HEK293 (cell line): Measurements from ENCODE around the gene BTG2.

Source experiments
- CTCF ChIA-PET: fragments of 350-600 bp; formaldehyde crosslinking; extraction: SDS; loops from one replicate; lab custom pipeline; 2021; ENCODE audit warnings: antibody characterized with exemption; lab: Yijun Ruan, JAX
- POLR2A ChIA-PET: fragments of 300-600 bp; formaldehyde crosslinking; extraction: SDS; loops from one replicate; lab custom pipeline; 2020; ENCODE audit warnings: antibody characterized with exemption, inconsistent platforms; lab: Yijun Ruan, JAX
- H3K27ac ChIP-seq: fragments of 200-500 bp; sonication (Bioruptor generic); 2 replicates; pipeline ENCODE4 v1.5.1; 2014; ENCODE audit warnings: low read depth, low read length, control low read depth, inconsistent platforms; ENCODE audit errors: extremely low read depth
- H3K36me3 ChIP-seq, 2 experiments: fragments of 200-500 bp in 1 of 2; sonication (Bioruptor generic) in 1 of 2; 1 replicate in 1 of 2; 2 replicates in 1 of 2; pipeline ENCODE4 v1.5.1; 2014 to 2017; ENCODE audit warnings: inconsistent platforms in 2 of 2, low read length in 2 of 2; ENCODE audit not compliant: control insufficient read depth in 2 of 2, insufficient read depth in 1 of 2
- H3K4me1 ChIP-seq: fragments of 200-500 bp; sonication (Bioruptor generic); 2 replicates; pipeline ENCODE4 v1.5.1; 2014; ENCODE audit warnings: mild to moderate bottlenecking, low read length, inconsistent platforms; ENCODE audit not compliant: control insufficient read depth, insufficient read depth
- H3K4me3 ChIP-seq: 2 replicates; pipeline ENCODE4 v1.5.1; 2011; ENCODE audit warnings: low read depth, mild to moderate bottlenecking, control low read depth, low read length, moderate library complexity
- H3K9me3 ChIP-seq: fragments of 200-500 bp; sonication (Bioruptor generic); 2 replicates; pipeline ENCODE4 v1.5.1; 2014; ENCODE audit warnings: low read depth, low read length, inconsistent platforms; ENCODE audit not compliant: control insufficient read depth, insufficient read depth
- GLIS1 ChIP-seq: fragments of 450-650 bp; formaldehyde crosslinking; IDR thresholded peaks from 2 replicates; pipeline ENCODE4 v1.5.1; 2016; ENCODE audit warnings: missing biosample characterization, missing genetic modification characterization
- PRDM2 ChIP-seq: fragments of 450-650 bp; formaldehyde crosslinking; IDR thresholded peaks from 2 replicates; pipeline ENCODE4 v1.5.1; 2016; ENCODE audit warnings: missing biosample characterization, missing genetic modification characterization, borderline replicate concordance
- TRIM28 ChIP-seq: IDR thresholded peaks from 2 replicates; pipeline ENCODE4 v1.6.1; 2011; ENCODE audit warnings: low read length, control low read depth, borderline replicate concordance
- ZNF114 ChIP-seq: fragments of 450-650 bp; formaldehyde crosslinking; IDR thresholded peaks from 2 replicates; pipeline ENCODE4 v1.5.0; 2017; ENCODE audit warnings: missing biosample characterization, missing genetic modification characterization
- ZNF146 ChIP-seq: fragments of 450-650 bp; formaldehyde crosslinking; IDR thresholded peaks from 2 replicates; pipeline ENCODE4 v1.5.1; 2016; ENCODE audit warnings: missing biosample characterization, missing genetic modification characterization
- ZNF354C ChIP-seq: fragments of 450-650 bp; formaldehyde crosslinking; IDR thresholded peaks from 2 replicates; pipeline ENCODE4 v1.5.1; 2016; ENCODE audit warnings: missing biosample characterization, missing genetic modification characterization, low read depth, borderline replicate concordance
- ZNF391 ChIP-seq: fragments of 450-650 bp; formaldehyde crosslinking; IDR thresholded peaks from 2 replicates; pipeline ENCODE4 v1.5.1; 2016; ENCODE audit warnings: low read depth, missing biosample characterization, missing genetic modification characterization, borderline replicate concordance
- ZNF404 ChIP-seq: fragments of 450-650 bp; formaldehyde crosslinking; IDR thresholded peaks from 2 replicates; pipeline ENCODE4 v1.5.1; 2017; ENCODE audit warnings: missing biosample characterization, missing genetic modification characterization
- ZNF501 ChIP-seq: fragments of 450-650 bp; formaldehyde crosslinking; IDR thresholded peaks from 2 replicates; pipeline ENCODE4 v1.5.1; 2016; ENCODE audit warnings: missing biosample characterization, missing genetic modification characterization
- ZNF624 ChIP-seq: fragments of 450-650 bp; formaldehyde crosslinking; IDR thresholded peaks from 2 replicates; pipeline ENCODE4 v1.5.1; 2017; ENCODE audit warnings: missing biosample characterization, missing genetic modification characterization
- ZNF654 ChIP-seq: fragments of 450-650 bp; formaldehyde crosslinking; IDR thresholded peaks from 2 replicates; pipeline ENCODE4 v1.5.1; 2016; ENCODE audit warnings: low read depth, missing biosample characterization, missing genetic modification characterization
- ZNF768 ChIP-seq: fragments of 450-650 bp; formaldehyde crosslinking; IDR thresholded peaks from 2 replicates; pipeline ENCODE4 v1.5.1; 2018; ENCODE audit warnings: missing biosample characterization, mild to moderate bottlenecking, missing genetic modification characterization
- ZNF777 ChIP-seq: fragments of 450-650 bp; formaldehyde crosslinking; IDR thresholded peaks from 2 replicates; pipeline ENCODE4 v1.5.1; 2017; ENCODE audit warnings: missing biosample characterization, missing genetic modification characterization, borderline replicate concordance
- ZSCAN5A ChIP-seq: fragments of 450-650 bp; formaldehyde crosslinking; IDR thresholded peaks from 2 replicates; pipeline ENCODE4 v1.5.1; 2016; ENCODE audit warnings: missing biosample characterization, missing genetic modification characterization

The BTG2 gene

GRCh38 chr1:203308328-203308922, 3.1 kb downstream of the BTG2 start:
- Histone ChIP-seq H3K9me3 (no peaks in the 10 kb centered on the region), H3K27ac (no peak overlapping the region), H3K4me3 (peak overlapping the region; percentile 3; the same call in 1 of the 2 replicates), H3K36me3 (peaks cover 6 to 38% of the 10 kb centered on the region in 2 experiments; a peak in 2 of 3 replicates), H3K4me1 (peaks cover 16% of the 10 kb centered on the region; the same call in 1 of the 2 replicates)
- TF ChIP-seq ZNF768 (tag by site-specific recombination) (no peak), ZNF391 (tag by site-specific recombination) (no peak), ZNF654 (no peak), ZNF146 (tag by site-specific recombination) (no peak), ZSCAN5A (tag by site-specific recombination) (no peak), PRDM2 (tag by site-specific recombination) (no peak)
- ChIA-PET CTCF (interaction anchor here (0.6 to 7.0 kb wide), 11 partner anchors 8 to 578 kb away, joined by 3 to 75 read pairs (median 8); no protein-coding TSS in a partner anchor), POLR2A (interaction anchor here (1.0 to 7.8 kb wide), 5 partner anchors 8 to 37 kb away, joined by 3 to 90 read pairs (median 32); no protein-coding TSS in a partner anchor)

DNA sequence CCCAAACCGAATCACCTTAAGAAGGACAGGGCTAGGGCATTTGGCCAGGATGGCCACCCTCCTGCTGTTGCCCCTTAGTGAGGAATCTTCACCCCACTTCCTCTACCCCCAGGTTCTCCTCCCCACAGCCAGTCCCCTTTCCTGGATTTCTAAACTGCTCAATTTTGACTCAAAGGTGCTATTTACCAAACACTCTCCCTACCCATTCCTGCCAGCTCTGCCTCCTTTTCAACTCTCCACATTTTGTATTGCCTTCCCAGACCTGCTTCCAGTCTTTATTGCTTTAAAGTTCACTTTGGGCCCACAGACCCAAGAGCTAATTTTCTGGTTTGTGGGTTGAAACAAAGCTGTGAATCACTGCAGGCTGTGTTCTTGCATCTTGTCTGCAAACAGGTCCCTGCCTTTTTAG, 3.6 kb downstream of the BTG2 start:
- H3K27ac ChIP-seq = no peak overlapping the region
- peaks cover 6 to 38% of the 10 kb centered on the region in 2 experiments; a peak in 2 of 3 replicates for H3K36me3 ChIP-seq
- H3K4me1 ChIP-seq = peaks cover 16% of the 10 kb centered on the region; the same call in 1 of the 2 replicates
- peak overlapping the region; percentile 3; the same call in 1 of the 2 replicates for H3K4me3 ChIP-seq
- CTCF ChIA-PET = interaction anchor here (0.6 to 7.0 kb wide), 4 partner anchors 12 to 218 kb away, joined by 3 to 75 read pairs (median 14); no protein-coding TSS in a partner anchor
- no peak for TF ChIP-seq ZNF354C (tag by site-specific recombination)
- POLR2A ChIA-PET = interaction anchor here (0.6 to 7.8 kb wide), 3 partner anchors 8 to 423 kb away, joined by 3 to 90 read pairs (median 3); no protein-coding TSS in a partner anchor
- no peaks in the 10 kb centered on the region for H3K9me3 ChIP-seq

DNA sequence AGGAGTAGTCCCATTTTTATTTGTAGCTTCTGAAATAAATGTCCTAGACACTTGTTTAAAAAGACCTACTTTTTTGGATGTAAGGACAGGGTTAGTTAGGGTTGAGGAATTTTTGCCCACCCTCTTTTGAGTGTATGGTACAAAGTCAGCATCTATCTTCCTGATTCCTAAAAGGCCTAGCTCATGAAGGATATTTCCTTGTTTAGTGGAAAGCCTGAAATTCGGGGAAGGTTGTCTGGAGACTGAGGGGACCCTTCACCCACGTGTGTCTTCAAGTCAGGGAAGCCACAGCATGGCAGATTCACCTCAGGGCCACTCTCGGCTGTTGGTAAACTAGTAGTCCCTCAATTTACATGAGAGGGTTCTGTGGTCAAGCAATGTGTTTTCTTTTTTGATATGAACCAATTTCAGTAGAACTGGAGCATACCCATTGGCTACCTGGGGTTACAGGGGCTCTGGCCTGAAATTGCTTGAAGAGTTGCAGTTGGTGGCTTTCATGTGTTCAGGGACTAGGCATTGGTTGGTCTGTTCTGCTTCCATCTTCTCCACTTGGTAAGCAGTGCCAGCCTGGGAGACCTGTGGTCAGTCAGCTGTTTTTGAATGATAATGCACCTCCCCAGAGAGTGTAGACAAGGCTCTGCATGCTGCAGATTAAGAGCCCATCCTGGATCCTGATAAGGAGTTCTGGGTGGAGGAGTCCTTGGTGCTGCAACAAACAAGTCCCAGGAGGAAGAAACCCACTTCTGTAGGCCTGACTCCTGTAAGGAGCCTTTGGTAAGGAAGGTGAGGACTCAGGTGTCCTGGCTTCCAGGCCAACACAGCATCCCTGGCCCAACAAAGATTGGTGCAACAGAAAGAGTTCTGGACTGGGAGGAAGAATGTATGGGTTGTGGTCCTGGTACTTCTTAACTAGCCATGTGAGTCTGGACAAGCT, 6.3 kb downstream of the BTG2 start:
- TF ChIP-seq ZNF404 (tag by site-specific recombination) = no peak
- no peak for TF ChIP-seq TRIM28
- TF ChIP-seq ZNF114 (tag by site-specific recombination) = no peak
- TF ChIP-seq GLIS1 = peak; percentile 48
- no peak for TF ChIP-seq ZNF501 (tag by site-specific recombination)
- no peak for TF ChIP-seq ZNF777 (tag by site-specific recombination)
- TF ChIP-seq ZNF624 (tag by site-specific recombination) = no peak
- ChIA-PET POLR2A (interaction anchor here (0.6 to 7.8 kb wide), 4 partner anchors 9 to 39 kb away, joined by 4 to 90 read pairs (median 6); no protein-coding TSS in a partner anchor), CTCF (interaction anchor here (1.1 to 7.0 kb wide), 3 partner anchors 9 to 42 kb away, joined by 3 to 75 read pairs (median 6); no protein-coding TSS in a partner anchor)
- no peaks in the 10 kb centered on the region for H3K9me3 ChIP-seq
- H3K36me3 ChIP-seq = peaks cover 6 to 30% of the 10 kb centered on the region in 2 experiments; a peak in 2 of 3 replicates
- H3K27ac ChIP-seq = no peak overlapping the region
- H3K4me1 ChIP-seq = peaks cover 15% of the 10 kb centered on the region
- no peak overlapping the region for H3K4me3 ChIP-seq
